ENCODE results near the gene UIMC1.

UIMC1 gene

GRCh38 chr5:176857216-176857893 is 149.2 kb downstream of the UIMC1 start:
- FAIRE-seq (no peak), DNase-seq (ENCODE audit: insufficient read length, low spot score) (no peak)

DNA sequence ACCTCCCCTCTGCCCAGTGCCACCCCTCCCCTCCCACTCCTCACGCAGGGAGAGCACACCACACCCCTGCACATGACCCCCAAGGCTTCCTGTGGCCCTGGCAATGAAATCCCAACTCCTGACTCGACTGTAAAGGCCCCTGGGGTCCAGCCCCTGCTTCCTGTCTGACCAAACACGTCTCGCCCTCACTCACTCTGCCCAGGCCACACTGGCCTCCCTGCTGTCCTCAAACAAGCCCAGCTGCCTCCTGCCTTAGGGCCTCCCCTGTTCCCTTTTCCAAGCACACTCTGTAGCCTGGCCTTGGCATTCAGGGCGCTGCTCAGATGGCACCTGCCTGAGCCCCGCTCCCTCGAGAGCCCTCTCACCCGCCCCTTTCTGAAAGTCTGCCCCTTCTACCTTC is 149.8 kb downstream of the UIMC1 start:
- DNase-seq (ENCODE audit: insufficient read length, low spot score): no peak
- no peak for FAIRE-seq

DNA sequence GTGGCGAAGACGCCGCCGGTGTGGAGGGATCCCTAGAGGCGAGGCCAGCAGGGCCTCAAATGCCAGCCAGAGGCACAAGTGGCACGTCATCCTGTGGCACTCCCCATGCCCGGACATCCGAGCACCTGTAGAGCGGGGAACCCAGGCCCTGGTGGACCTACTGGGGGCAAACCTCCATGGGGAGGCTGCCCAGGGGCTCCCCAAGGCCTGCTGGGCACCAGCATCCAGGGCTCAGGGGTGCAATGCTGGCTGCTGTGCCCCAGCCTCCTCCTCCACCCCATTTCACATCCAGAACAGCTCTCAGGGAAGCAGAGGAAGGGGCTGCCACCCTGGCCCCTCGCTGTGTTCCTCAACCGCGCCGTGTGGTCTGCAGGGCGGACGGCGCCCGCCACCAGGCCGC is 151.0 kb downstream of the UIMC1 start:
- FAIRE-seq (no peak), DNase-seq (ENCODE audit: insufficient read length, low spot score) (no peak)
